Osteocyte (in vitro differentiated cells): Measurements from ENCODE around the gene RAB17. TPM values are rescaled to one million over a fixed set of nuclear protein-coding genes. Genes with fewer than 3 reads are reported as not detected.

Experiments
- DNase-seq: peaks from one replicate; pipeline ENCODE4 v3.0.0; 2021; ENCODE audit warnings: mixed read lengths; ENCODE audit not compliant: unreplicated experiment; ENCODE audit errors: extremely low spot score
- H3K27ac Mint-ChIP-seq: one replicate; pipeline ENCODE4 v1.8.0; 2021; ENCODE audit warnings: mild to moderate bottlenecking, mixed read lengths; ENCODE audit not compliant: unreplicated experiment
- H3K27me3 Mint-ChIP-seq: one replicate; pipeline ENCODE4 v1.8.0; 2021; ENCODE audit warnings: mixed read lengths; ENCODE audit not compliant: unreplicated experiment
- H3K36me3 Mint-ChIP-seq: one replicate; pipeline ENCODE4 v1.8.0; 2021; ENCODE audit warnings: mixed read lengths; ENCODE audit not compliant: unreplicated experiment
- H3K4me1 Mint-ChIP-seq: one replicate; pipeline ENCODE4 v1.8.0; 2021; ENCODE audit warnings: mixed read lengths; ENCODE audit not compliant: unreplicated experiment
- H3K4me3 Mint-ChIP-seq: one replicate; pipeline ENCODE4 v1.8.0; 2021; ENCODE audit warnings: mild to moderate bottlenecking, moderate library complexity, mixed read lengths; ENCODE audit not compliant: unreplicated experiment
- H3K9me3 Mint-ChIP-seq: one replicate; pipeline ENCODE4 v1.8.0; 2021; ENCODE audit warnings: mixed read lengths; ENCODE audit not compliant: unreplicated experiment
- CTCF ChIP-seq: fragments of 200-600 bp; sonication (generic); IDR thresholded peaks from 2 replicates; pipeline ENCODE4 v1.5.0; 2021; ENCODE audit warnings: antibody characterized with exemption, mild to moderate bottlenecking, moderate library complexity
- total RNA-seq: library from RNA; stranded (reverse); gene quantifications from 2 replicates; pipeline ENCODE4 v1.2.1, GENCODE V29; 2021

RAB17 gene
- total RNA-seq, 1 donor from 2014 or later, result 5.2 TPM

- Mint-ChIP-seq H3K9me3 (no peaks in the 10 kb centered on the region), H3K36me3 (peaks cover 3% of the 10 kb centered on the region), H3K4me1 (no peaks in the 10 kb centered on the region), H3K27me3 (no peaks in the 10 kb centered on the region), H3K27ac (no peak overlapping the region), H3K4me3 (no peak overlapping the region)
- DNase-seq, result no peak
- TF ChIP-seq CTCF, result no peak
These were observed 43.6 kb downstream of the RAB17 start for GRCh38 chr2:237546876-237547395.

DNA sequence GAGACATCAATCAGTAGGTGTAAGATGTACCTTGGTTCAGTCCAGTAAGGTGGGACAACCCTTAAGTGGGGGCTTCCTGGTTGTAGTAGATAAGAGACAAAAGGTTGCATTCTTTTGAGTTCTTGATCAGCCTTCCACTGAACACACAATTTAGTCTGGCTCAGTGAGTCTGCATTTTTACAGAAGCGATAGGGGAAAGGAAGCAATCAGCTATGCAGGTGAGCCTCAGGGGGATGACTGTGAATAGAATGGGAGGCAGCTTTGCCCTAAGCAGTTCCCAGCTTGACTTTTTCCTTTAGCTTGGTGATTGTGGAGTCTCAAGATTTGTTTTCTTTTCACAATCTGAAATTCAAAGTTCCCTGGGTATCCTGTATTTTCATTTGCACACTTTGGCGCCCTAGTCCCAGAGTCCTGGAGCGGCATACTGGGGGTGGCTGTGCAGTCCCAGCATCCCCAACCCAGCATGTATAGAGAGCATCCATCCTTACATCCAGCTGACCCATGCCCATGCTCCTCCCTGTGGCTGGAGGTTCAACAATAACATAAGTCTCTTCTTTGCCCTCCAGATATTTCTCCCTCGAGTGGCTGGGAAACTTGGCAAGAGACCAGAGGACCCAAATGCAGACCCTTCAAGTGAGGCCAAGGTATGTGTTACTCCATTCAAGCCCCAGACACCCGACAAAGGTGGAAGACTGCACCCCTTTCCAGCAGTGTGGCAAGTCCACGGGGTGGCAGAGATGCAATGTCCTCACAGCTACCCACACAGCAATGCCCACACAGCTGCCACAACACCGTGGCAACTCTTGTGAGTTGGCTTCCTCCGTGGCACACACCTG, 44.3 kb downstream of the RAB17 start:
- Mint-ChIP-seq H3K36me3 (peaks cover 5% of the 10 kb centered on the region), H3K4me3 (no peak overlapping the region), H3K27ac (no peak overlapping the region), H3K27me3 (no peaks in the 10 kb centered on the region), H3K4me1 (peaks cover 3% of the 10 kb centered on the region), H3K9me3 (no peaks in the 10 kb centered on the region)
- TF ChIP-seq CTCF, result no peak
- no peak for DNase-seq

- Mint-ChIP-seq H3K36me3 (peaks cover 5% of the 10 kb centered on the region), H3K4me3 (no peak overlapping the region), H3K27ac (no peak overlapping the region), H3K9me3 (no peaks in the 10 kb centered on the region), H3K27me3 (no peaks in the 10 kb centered on the region), H3K4me1 (peaks cover 19% of the 10 kb centered on the region)
- TF ChIP-seq CTCF, result no peak
- DNase-seq, result no peak
These were observed 48.4 kb downstream of the RAB17 start for GRCh38 chr2:237542001-237542704.

- Mint-ChIP-seq H3K27me3 (no peaks in the 10 kb centered on the region), H3K36me3 (peaks cover 3% of the 10 kb centered on the region), H3K4me3 (no peak overlapping the region), H3K4me1 (peaks cover 19% of the 10 kb centered on the region), H3K27ac (no peak overlapping the region), H3K9me3 (no peaks in the 10 kb centered on the region)
- no peak for DNase-seq
- no peak for TF ChIP-seq CTCF
These were observed 49.3 kb downstream of the RAB17 start for GRCh38 chr2:237541243-237541642.

DNA sequence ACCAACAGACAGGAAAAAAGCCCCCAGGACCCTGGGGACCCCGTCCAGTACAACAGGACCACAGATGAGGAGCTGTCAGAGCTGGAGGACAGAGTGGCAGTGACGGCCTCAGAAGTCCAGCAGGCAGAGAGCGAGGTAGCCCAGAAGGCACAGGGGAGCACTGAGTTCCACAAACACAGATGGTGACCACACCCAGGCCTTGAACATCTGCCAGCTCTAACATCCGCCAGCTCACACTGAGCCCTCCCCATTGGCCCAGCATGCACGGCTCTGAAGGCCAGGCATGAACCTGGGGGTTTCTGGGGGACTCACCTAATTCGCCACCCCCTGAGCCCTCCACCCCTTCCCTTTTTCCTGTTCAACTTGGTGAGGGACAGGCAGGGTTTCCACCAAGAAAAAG, 49.7 kb downstream of the RAB17 start:
- no peaks in the 10 kb centered on the region for H3K9me3 Mint-ChIP-seq
- H3K4me1 Mint-ChIP-seq, result peaks cover 19% of the 10 kb centered on the region
- TF ChIP-seq CTCF, result no peak
- H3K27ac Mint-ChIP-seq, result no peak overlapping the region
- H3K27me3 Mint-ChIP-seq, result no peaks in the 10 kb centered on the region
- no peak overlapping the region for H3K4me3 Mint-ChIP-seq
- H3K36me3 Mint-ChIP-seq, result peaks cover 3% of the 10 kb centered on the region
- no peak for DNase-seq
